HepG2 (cell line): ENCODE data around the gene ZFAND2B. TPM values are rescaled to one million over a fixed set of nuclear protein-coding genes. Genes with fewer than 3 reads are reported as not detected.

Experiments
- CEBPB ChIP-seq: IDR thresholded peaks from 2 replicates; pipeline ENCODE4 v1.6.1; 2011; ENCODE audit warnings: low read depth, low read length, improper control_type of control experiment, borderline replicate concordance
- CENPX ChIP-seq: sonication (generic); formaldehyde crosslinking; IDR thresholded peaks from 2 replicates; pipeline ENCODE4 v1.9.0; 2021; ENCODE audit warnings: mild to moderate bottlenecking, missing genetic modification reagents, moderate library complexity
- E2F2 ChIP-seq: sonication (generic); formaldehyde crosslinking; IDR thresholded peaks from 2 replicates; pipeline ENCODE4 v1.4.0; 2020; ENCODE audit warnings: missing genetic modification reagents, borderline replicate concordance
- ELF3 ChIP-seq: IDR thresholded peaks from 2 replicates; pipeline ENCODE4 v1.6.1; 2016; ENCODE audit warnings: missing genetic modification reagents, missing compliant biosample characterization
- FOXM1 ChIP-seq: sonication (generic); formaldehyde crosslinking; IDR thresholded peaks from 2 replicates; pipeline ENCODE4 v1.5.0; 2020; ENCODE audit warnings: missing genetic modification reagents
- GZF1 ChIP-seq: sonication (generic); formaldehyde crosslinking; IDR thresholded peaks from 2 replicates; pipeline ENCODE4 v1.5.1; 2020; ENCODE audit warnings: mild to moderate bottlenecking, missing genetic modification reagents
- HOXA9 ChIP-seq: sonication (generic); formaldehyde crosslinking; IDR thresholded peaks from 2 replicates; pipeline ENCODE4 v1.8.1; 2022; ENCODE audit warnings: missing genetic modification reagents, mild to moderate bottlenecking, moderate library complexity, borderline replicate concordance
- KLF9 ChIP-seq: IDR thresholded peaks from 2 replicates; pipeline ENCODE4 v1.6.1; 2016; ENCODE audit warnings: low read depth
- MBNL3 ChIP-seq: fragments of 250-450 bp; sonication (Bioruptor Pico); conservative IDR thresholded peaks from 2 replicates; pipeline ENCODE4 v1.8.0; 2022; ENCODE audit warnings: mild to moderate bottlenecking, inconsistent platforms
- MTA1 ChIP-seq: sonication (generic); formaldehyde crosslinking; IDR thresholded peaks from 2 replicates; pipeline ENCODE4 v1.4.0; 2020; ENCODE audit warnings: missing genetic modification reagents, mild to moderate bottlenecking, borderline replicate concordance
- RARG ChIP-seq: sonication (generic); formaldehyde crosslinking; IDR thresholded peaks from 2 replicates; pipeline ENCODE4 v1.4.0; 2020; ENCODE audit warnings: low read depth, mild to moderate bottlenecking, missing genetic modification reagents
- ZBTB3 ChIP-seq: sonication (generic); formaldehyde crosslinking; IDR thresholded peaks from 2 replicates; pipeline ENCODE4 v1.4.0; 2020; ENCODE audit warnings: low read depth, mild to moderate bottlenecking, moderate library complexity, missing genetic modification reagents, borderline replicate concordance
- ZBTB4 ChIP-seq: sonication (generic); formaldehyde crosslinking; IDR thresholded peaks from 2 replicates; pipeline ENCODE4 v1.4.0; 2020; ENCODE audit warnings: missing genetic modification reagents, mild to moderate bottlenecking, borderline replicate concordance
- ZFP1 ChIP-seq: IDR thresholded peaks from 2 replicates; pipeline ENCODE4 v1.6.1; 2016
- ZMYM3 ChIP-seq: sonication (generic); formaldehyde crosslinking; IDR thresholded peaks from 2 replicates; pipeline ENCODE4 v1.5.1; 2020; ENCODE audit warnings: mild to moderate bottlenecking, missing genetic modification reagents
- ZNF282 ChIP-seq: fragments of 450-650 bp; IDR thresholded peaks from 2 replicates; pipeline ENCODE4 v1.6.1; 2018; ENCODE audit not compliant: partially characterized antibody
- ZNF558 ChIP-seq: sonication (generic); formaldehyde crosslinking; IDR thresholded peaks from 2 replicates; pipeline ENCODE4 v1.9.0; 2022; ENCODE audit warnings: mild to moderate bottlenecking, missing genetic modification reagents, borderline replicate concordance
- ZNF563 ChIP-seq: sonication (generic); formaldehyde crosslinking; IDR thresholded peaks from 2 replicates; pipeline ENCODE4 v1.8.0; 2022; ENCODE audit warnings: mild to moderate bottlenecking, moderate library complexity, missing genetic modification reagents
- ZNF629 ChIP-seq: sonication (generic); formaldehyde crosslinking; conservative IDR thresholded peaks from 2 replicates; pipeline ENCODE4 v1.5.0; 2020; ENCODE audit warnings: missing genetic modification reagents
- ZNF800 ChIP-seq: sonication (generic); formaldehyde crosslinking; IDR thresholded peaks from 2 replicates; pipeline ENCODE4 v1.4.0; 2020; ENCODE audit warnings: missing genetic modification reagents
- polyA plus RNA-seq, 8 experiments: library from polyadenylated mRNA; depleted of rRNA in 3 of 8; stranded (reverse) in 7 of 8; unstranded in 1 of 8; fragments of >200 nt; fragmentation: Illumina TruSeq in 4 of 8; extraction: Trizol in 4 of 8; gene quantifications; 2 replicates each; pipeline versions ENCODE4 v1.2.1 to v1.2.3, GENCODE V29; 2011 to 2016; ENCODE audit warnings: low read depth in 4 of 8, missing spikeins in 1 of 8, mixed read lengths in 1 of 8; ENCODE audit not compliant: insufficient read depth in 1 of 8
- total RNA-seq, 5 experiments: library from RNA; depleted of rRNA; stranded (reverse); fragments of >200 nt; fragmentation: Illumina TruSeq; extraction: Trizol; gene quantifications; 2 replicates each; pipeline ENCODE4 v1.2.3, GENCODE V29; 2016; ENCODE audit warnings: low read depth in 1 of 5
- TF ChIP-seq, protein P1 (sequence below): sonication (generic); formaldehyde crosslinking; IDR thresholded peaks from 2 replicates; pipeline ENCODE4 v1.4.0; 2020; ENCODE audit warnings: missing genetic modification reagents

Gene ZFAND2B
- total and polyA plus RNA-seq, 2 of the 13 experiments (the other 11 are each of a cell fraction or from before 2014, with no cell fraction given) = 53.3 to 115 TPM

DNA sequence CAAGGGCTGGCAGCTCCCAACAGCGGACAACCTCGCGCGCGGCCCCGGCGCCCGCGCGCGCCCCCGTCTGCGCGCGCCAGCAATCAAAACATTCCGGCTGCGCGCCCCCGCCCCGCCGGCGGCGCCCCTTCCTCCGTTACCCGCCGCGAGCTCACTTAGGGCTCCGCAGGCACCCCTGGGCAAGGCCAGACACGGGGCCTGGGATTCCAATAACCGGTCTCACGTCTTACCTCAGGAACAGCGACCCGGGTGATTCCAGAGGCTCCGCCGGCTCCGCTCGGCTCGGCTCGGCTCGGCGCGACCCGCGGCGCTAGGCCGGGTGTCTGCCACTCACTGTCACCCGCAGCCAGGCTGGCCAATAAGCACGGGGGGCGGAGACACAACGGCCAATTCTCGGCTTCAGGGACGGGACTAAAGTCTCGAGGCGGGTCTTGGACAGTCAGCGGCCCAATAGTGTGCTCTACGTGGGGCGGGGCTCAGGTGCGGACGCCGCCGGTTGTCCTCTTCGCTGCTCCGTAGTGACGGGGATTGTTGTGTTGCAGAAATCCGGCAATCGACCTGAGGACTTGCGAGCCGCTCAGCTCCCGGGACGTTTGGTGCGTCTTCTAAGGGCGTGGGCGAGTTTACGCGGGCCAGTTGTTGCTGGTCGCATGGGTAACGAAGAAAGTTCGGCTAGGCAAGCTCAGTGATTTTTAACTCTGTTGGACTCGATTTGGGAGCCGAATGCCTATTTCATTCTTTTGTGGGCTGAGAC lies 22.9 kb downstream of the ZFAND2B start, which contains the start of the genes ANKZF1 and ATG9A (continued):
- TF ChIP-seq E2F2 = no peak
- peak; percentile 92; the same call in 1 of the 2 replicates for TF ChIP-seq ZNF558
- TF ChIP-seq ZNF282 = no peak
- TF ChIP-seq ZBTB4 = no peak
- TF ChIP-seq ZNF563 = peak; percentile 83
- TF ChIP-seq CEBPB = peak; percentile 75; the same call in 1 of the 2 replicates
- TF ChIP-seq CENPX (CRISPR knock-in tag) = no peak
- 0 out of 2 replicates have a peak, but pooled peaks have one; percentile 23 for TF ChIP-seq GZF1 (CRISPR knock-in tag)
- no peak for TF ChIP-seq MBNL3
- TF ChIP-seq ZMYM3 (CRISPR knock-in tag) = no peak
- 0 out of 2 replicates have a peak, but pooled peaks have one; percentile 59 for TF ChIP-seq ZBTB3 (CRISPR knock-in tag)
- TF ChIP-seq ZFP1 (CRISPR knock-in tag) = 0 out of 2 replicates have a peak, but pooled peaks have one; percentile 69
- TF ChIP-seq FOXM1 (CRISPR knock-in tag) = no peak
- no peak for TF ChIP-seq HOXA9 (CRISPR knock-in tag)
- no peak for TF ChIP-seq KLF9 (CRISPR knock-in tag)
- TF ChIP-seq ZNF629 = no peak
- TF ChIP-seq ZNF800 (CRISPR knock-in tag) = no peak; the same call in 1 of the 2 replicates
- TF ChIP-seq RARG (CRISPR knock-in tag) = no peak
- peak; percentile 75 for TF ChIP-seq ELF3 (CRISPR knock-in tag)
- TF ChIP-seq, protein P1, sequence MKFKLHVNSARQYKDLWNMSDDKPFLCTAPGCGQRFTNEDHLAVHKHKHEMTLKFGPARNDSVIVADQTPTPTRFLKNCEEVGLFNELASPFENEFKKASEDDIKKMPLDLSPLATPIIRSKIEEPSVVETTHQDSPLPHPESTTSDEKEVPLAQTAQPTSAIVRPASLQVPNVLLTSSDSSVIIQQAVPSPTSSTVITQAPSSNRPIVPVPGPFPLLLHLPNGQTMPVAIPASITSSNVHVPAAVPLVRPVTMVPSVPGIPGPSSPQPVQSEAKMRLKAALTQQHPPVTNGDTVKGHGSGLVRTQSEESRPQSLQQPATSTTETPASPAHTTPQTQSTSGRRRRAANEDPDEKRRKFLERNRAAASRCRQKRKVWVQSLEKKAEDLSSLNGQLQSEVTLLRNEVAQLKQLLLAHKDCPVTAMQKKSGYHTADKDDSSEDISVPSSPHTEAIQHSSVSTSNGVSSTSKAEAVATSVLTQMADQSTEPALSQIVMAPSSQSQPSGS (CRISPR knock-in tag) = peak; percentile 53
- TF ChIP-seq MTA1 = peak; percentile 35; the same call in 1 of the 2 replicates
